Activated T-cell treated with anti-CD3 and anti-CD28 coated beads, Interleukin-2, amount 50 U/mL, for 72 hours (primary cell): ENCODE results near the gene DSG3. TPM values are rescaled to one million over a fixed set of nuclear protein-coding genes. Genes with fewer than 3 reads are reported as not detected.
A peak's percentile ranks its signal among the peaks of the same experiment; 100 is the strongest.
"Not testable (repeated sequence)": the region's sequence is repeated elsewhere in the genome, so short reads cannot be mapped to it uniquely, and the experiment has no call there.

Source experiments
- ATAC-seq, 2 donors: fragments of 150-1000 bp; cut with Tn5 transposase; replicated peaks in 1 of 2; 2 replicates each; pipeline ENCODE4 v1.10.0; 2021; ENCODE audit warnings: moderate library complexity in 2 of 2, mild to moderate bottlenecking in 1 of 2
- DNase-seq, 2 donors: peaks; one replicate each; pipeline ENCODE4 v3.0.0; 2021 to 2022; ENCODE audit warnings: mixed read lengths in 1 of 2
- H3K27ac Mint-ChIP-seq: one replicate; pipeline ENCODE4 v1.8.0; 2022; ENCODE audit warnings: mild to moderate bottlenecking, moderate library complexity, mixed read lengths
- H3K27me3 Mint-ChIP-seq: one replicate; pipeline ENCODE4 v1.8.0; 2022; ENCODE audit warnings: low read depth, mixed read lengths
- H3K36me3 Mint-ChIP-seq, 2 donors: one replicate each; pipeline ENCODE4 v1.8.0; 2022; ENCODE audit warnings: mixed read lengths in 2 of 2, mild to moderate bottlenecking in 1 of 2; ENCODE audit not compliant: insufficient read depth in 2 of 2
- H3K4me1 Mint-ChIP-seq: one replicate; pipeline ENCODE4 v1.8.0; 2022; ENCODE audit warnings: low read depth, mixed read lengths
- H3K4me3 Mint-ChIP-seq, 2 donors: one replicate each; pipeline ENCODE4 v1.8.0; 2022; ENCODE audit warnings: mild to moderate bottlenecking in 2 of 2, mixed read lengths in 2 of 2, moderate library complexity in 2 of 2
- H3K9me3 Mint-ChIP-seq, 2 donors: one replicate each; pipeline ENCODE4 v1.8.0; 2022; ENCODE audit warnings: mixed read lengths in 2 of 2
- total RNA-seq, 2 donors: library from RNA; stranded (reverse); gene quantifications; one replicate each; pipeline ENCODE4 v1.2.3, GENCODE V29; 2022

Gene DSG3
- total RNA-seq, 2 donors from 2014 or later, result not detected

- ATAC-seq (no peak), DNase-seq (no peak)
- Mint-ChIP-seq H3K4me1 (peaks cover 14% of the 10 kb centered on the region), H3K27me3 (peaks cover 27% of the 10 kb centered on the region), H3K9me3 (no peaks in the 10 kb centered on the region), H3K27ac (no peak overlapping the region), H3K36me3 (no peaks in the 10 kb centered on the region), H3K4me3 (no peak overlapping the region)
These were observed 39.9 kb downstream of the DSG3 start for GRCh38 chr18:31487246-31488015.

DNA sequence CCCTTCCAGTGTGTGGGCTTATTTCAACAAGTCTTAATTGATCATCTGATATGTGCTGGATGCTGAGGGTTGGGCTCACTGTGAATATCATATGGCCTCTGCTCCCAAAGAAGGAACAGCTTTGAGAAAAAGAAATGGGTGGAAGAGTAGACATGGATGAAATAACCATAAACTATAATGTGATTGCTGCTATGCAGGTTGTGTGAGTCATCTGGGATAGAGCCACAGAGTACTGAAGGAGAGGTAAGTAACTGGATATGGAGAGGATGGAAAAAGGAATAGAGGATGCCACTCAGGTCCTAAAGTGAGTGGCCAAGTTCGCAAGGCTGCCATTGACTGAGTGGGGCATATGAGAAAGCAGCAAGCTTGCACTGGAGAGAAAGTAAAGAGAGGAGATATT lies 41.8 kb downstream of the DSG3 start:
- Mint-ChIP-seq H3K4me3 (no peak overlapping the region), H3K4me1 (peaks cover 14% of the 10 kb centered on the region), H3K27ac (no peak overlapping the region), H3K9me3 (no peaks in the 10 kb centered on the region), H3K36me3 (no peaks in the 10 kb centered on the region), H3K27me3 (peaks cover 28% of the 10 kb centered on the region)
- ATAC-seq (no peak), DNase-seq (no peak)

- H3K9me3 Mint-ChIP-seq, result no peaks in the 10 kb centered on the region
- no peaks in the 10 kb centered on the region for H3K36me3 Mint-ChIP-seq
- H3K27me3 Mint-ChIP-seq, result peaks cover 33% of the 10 kb centered on the region
- peak; percentile 4 to 21 for DNase-seq
- H3K27ac Mint-ChIP-seq, result no peak overlapping the region
- H3K4me3 Mint-ChIP-seq, result no peak overlapping the region
- peak; percentile 94 to 97 for ATAC-seq
- H3K4me1 Mint-ChIP-seq, result peaks cover 14% of the 10 kb centered on the region
These were observed 42.8 kb downstream of the DSG3 start for GRCh38 chr18:31490387-31490786.

DNA sequence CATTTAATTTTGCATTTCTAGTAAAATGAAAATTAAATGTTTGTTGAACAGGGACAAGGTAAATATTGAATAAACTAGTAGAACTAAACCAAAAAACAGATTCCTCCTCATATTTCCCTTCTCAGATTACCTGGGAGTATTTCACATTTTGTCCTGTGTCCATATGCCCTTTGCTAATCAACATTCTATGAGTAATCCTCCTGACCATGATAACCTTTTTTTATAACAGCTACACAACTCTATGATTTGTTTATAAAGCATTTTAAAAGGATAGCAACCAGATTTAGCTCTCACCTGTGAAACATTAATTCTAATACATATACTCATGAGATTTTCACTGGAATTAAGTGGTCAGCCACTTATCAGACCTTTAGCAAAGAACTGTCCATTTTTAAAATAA lies 43.3 kb downstream of the DSG3 start:
- H3K27me3 Mint-ChIP-seq, result peaks cover 33% of the 10 kb centered on the region
- H3K4me1 Mint-ChIP-seq, result peaks cover 14% of the 10 kb centered on the region
- no peaks in the 10 kb centered on the region for H3K36me3 Mint-ChIP-seq
- H3K4me3 Mint-ChIP-seq, result no peak overlapping the region
- no peak overlapping the region for H3K27ac Mint-ChIP-seq
- ATAC-seq (no peak), DNase-seq (no peak)
- no peaks in the 10 kb centered on the region for H3K9me3 Mint-ChIP-seq

- H3K4me1 Mint-ChIP-seq, result peaks cover 14% of the 10 kb centered on the region
- no peak overlapping the region for H3K27ac Mint-ChIP-seq
- ATAC-seq (no peak), DNase-seq (no peak)
- H3K9me3 Mint-ChIP-seq, result no peaks in the 10 kb centered on the region
- H3K27me3 Mint-ChIP-seq, result peaks cover 31% of the 10 kb centered on the region
- H3K4me3 Mint-ChIP-seq, result no peak overlapping the region
- H3K36me3 Mint-ChIP-seq, result no peaks in the 10 kb centered on the region
These were observed 44.0 kb downstream of the DSG3 start for GRCh38 chr18:31491586-31491985.

DNA sequence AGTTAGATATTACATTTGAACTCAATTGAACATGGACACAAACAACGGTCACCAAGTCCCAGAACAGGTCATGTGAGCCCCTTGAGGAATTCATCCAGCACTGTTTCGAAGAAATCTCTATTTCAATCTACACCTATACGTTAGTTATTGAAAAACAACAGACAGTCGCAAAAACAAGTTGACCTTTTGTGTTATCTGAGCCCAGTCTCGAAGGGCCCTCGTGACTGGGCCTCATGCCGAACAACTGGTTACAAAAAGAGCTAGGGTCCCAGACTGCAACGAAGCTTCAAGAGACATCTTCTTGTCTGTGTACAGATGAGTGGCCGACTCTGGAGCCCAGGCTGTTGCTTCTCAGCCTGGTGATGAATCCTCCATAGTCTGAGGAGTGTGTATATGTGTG lies 45.1 kb downstream of the DSG3 start:
- Mint-ChIP-seq H3K27me3 (peaks cover 39% of the 10 kb centered on the region), H3K4me3 (no peak overlapping the region), H3K27ac (no peak overlapping the region), H3K4me1 (peaks cover 14% of the 10 kb centered on the region), H3K9me3 (no peaks in the 10 kb centered on the region), H3K36me3 (no peaks in the 10 kb centered on the region)
- DNase-seq (no peak), ATAC-seq (no peak)

DNA sequence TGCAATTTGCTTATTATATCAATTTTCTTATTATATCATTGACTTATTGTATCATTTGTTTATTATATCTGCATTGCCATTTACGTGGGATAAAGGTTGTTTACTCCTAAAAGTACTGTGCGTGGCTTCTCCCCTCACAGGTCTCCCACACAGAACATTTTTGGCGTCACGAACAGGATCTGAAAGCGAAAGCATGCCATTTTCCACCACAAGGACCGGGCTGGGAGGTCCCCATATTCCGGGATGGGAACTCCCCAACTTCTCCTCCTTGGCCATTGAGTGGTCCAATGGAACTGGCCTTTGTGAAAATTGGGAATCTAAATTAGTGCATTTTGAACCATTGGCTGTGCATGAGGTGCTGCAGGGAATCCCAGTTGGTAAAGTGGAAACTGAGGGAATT lies 45.6 kb downstream of the DSG3 start:
- no peaks in the 10 kb centered on the region for H3K36me3 Mint-ChIP-seq
- H3K4me3 Mint-ChIP-seq, result no peak overlapping the region
- ATAC-seq (no peak), DNase-seq (no peak)
- no peak overlapping the region for H3K27ac Mint-ChIP-seq
- H3K4me1 Mint-ChIP-seq, result peaks cover 14% of the 10 kb centered on the region
- peaks cover 39% of the 10 kb centered on the region for H3K27me3 Mint-ChIP-seq
- H3K9me3 Mint-ChIP-seq, result no peaks in the 10 kb centered on the region

DNA sequence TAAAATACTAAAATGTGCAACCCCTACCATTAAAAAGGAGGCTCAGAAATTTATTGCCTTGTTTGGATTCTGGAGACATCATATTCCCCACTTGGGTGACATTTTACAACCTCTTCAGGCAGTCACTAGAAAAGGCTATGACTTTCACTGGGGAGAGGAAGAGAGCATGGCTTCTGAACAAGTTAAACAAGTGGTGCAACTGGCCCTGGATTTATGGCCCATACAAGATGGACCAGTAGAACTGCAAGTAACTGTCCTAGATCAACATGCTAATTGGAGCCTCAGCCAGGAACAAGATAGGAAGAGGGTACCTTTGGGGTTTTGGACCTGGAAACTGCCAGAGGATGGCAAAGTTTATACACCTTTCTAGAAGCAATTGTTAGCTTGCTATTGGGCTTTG lies 46.4 kb downstream of the DSG3 start:
- H3K9me3 Mint-ChIP-seq, result no peaks in the 10 kb centered on the region
- H3K36me3 Mint-ChIP-seq, result no peaks in the 10 kb centered on the region
- peaks cover 21% of the 10 kb centered on the region for H3K4me1 Mint-ChIP-seq
- H3K4me3 Mint-ChIP-seq, result no peak overlapping the region
- DNase-seq (no peak), ATAC-seq (no peak)
- H3K27ac Mint-ChIP-seq, result no peak overlapping the region
- peaks cover 37% of the 10 kb centered on the region for H3K27me3 Mint-ChIP-seq

GRCh38 chr18:31494705-31495244 lies 47.2 kb downstream of the DSG3 start:
- not testable (repeated sequence) for ATAC-seq, H3K9me3 Mint-ChIP-seq, H3K36me3 Mint-ChIP-seq, H3K27ac Mint-ChIP-seq, H3K4me3 Mint-ChIP-seq, DNase-seq
- Mint-ChIP-seq H3K27me3 (peaks cover 37% of the 10 kb centered on the region), H3K4me1 (peaks cover 23% of the 10 kb centered on the region)

DNA sequence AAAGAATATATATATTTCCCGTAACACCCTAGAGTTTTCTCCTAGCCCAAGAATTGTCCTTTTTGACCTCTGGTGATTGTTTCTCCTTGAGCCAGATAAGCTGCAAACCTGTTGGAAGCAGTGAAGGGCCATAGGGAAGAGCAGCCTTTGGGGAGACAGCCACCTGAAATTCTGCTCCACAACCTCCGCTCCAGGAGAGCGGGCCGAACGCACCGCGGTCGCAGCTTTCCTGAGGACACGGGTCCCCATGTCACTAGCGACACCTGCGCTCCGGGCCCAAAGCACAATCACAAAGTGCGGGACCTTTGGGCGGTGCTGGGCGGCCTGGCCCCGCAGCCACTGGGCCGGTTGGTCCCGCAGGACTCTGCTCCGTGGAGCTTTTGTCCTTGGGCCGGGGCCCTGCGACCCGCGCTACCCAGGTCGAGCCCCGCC lies 49.9 kb downstream of the DSG3 start:
- Mint-ChIP-seq H3K4me3 (peak overlapping the region; percentile 18 to 53), H3K4me1 (peaks cover 14% of the 10 kb centered on the region), H3K27ac (no peak overlapping the region)

GRCh38 chr18:31497836-31498573 lies 50.5 kb downstream of the DSG3 start, which contains the start of gene DSG2:
Gene DSG2, plus strand, starts transcription at chr18:31498177. Its CDS starts 75 bp downstream, at chr18:31498252.
- Mint-ChIP-seq H3K4me1 (peaks cover 14% of the 10 kb centered on the region), H3K4me3 (peak within 1 kb of the TSS; percentile 74 to 84), H3K9me3 (no peaks in the 10 kb centered on the region), H3K36me3 (no peaks in the 10 kb centered on the region), H3K27me3 (peaks cover 51% of the 10 kb centered on the region), H3K27ac (no peak within 1 kb of the TSS)
- ATAC-seq (peak; percentile 80 to 85), DNase-seq (peak; percentile 29 to 55)

More for the DNA sequence above, 49.9 kb downstream of the DSG3 start:
- DNase-seq (no peak), ATAC-seq (peak; percentile 45 to 48)
- H3K36me3 Mint-ChIP-seq, result no peaks in the 10 kb centered on the region
- H3K27me3 Mint-ChIP-seq, result peaks cover 51% of the 10 kb centered on the region
- H3K9me3 Mint-ChIP-seq, result no peaks in the 10 kb centered on the region

- peaks cover 49% of the 10 kb centered on the region for H3K27me3 Mint-ChIP-seq
- H3K9me3 Mint-ChIP-seq, result no peaks in the 10 kb centered on the region
- ATAC-seq (peak in 1 of 2 donors; percentile 40), DNase-seq (no peak)
- H3K36me3 Mint-ChIP-seq, result no peaks in the 10 kb centered on the region
- H3K4me3 Mint-ChIP-seq, result peak overlapping the region; percentile 74 to 84
- H3K4me1 Mint-ChIP-seq, result peaks cover 14% of the 10 kb centered on the region
- H3K27ac Mint-ChIP-seq, result no peak overlapping the region
These were observed 51.3 kb downstream of the DSG3 start for GRCh38 chr18:31498574-31499524.
